Kidney (tissue), 14 donors: Measurements from ENCODE around the gene WWOX. TPM values are rescaled to one million over a fixed set of nuclear protein-coding genes. Genes with fewer than 3 reads are reported as not detected.
A peak's percentile ranks its signal among the peaks of the same experiment; 100 is the strongest.

Source experiments
- DNase-seq, 5 donors: peaks; one replicate each; pipeline ENCODE4 v3.0.0-alpha.2; 2013 to 2020
- FAIRE-seq: peaks from 2 replicates; lab custom pipeline; 2012; peaks lifted over from hg19 to GRCh38; lab: Jason Lieb, UNC
- H3K27ac ChIP-seq, 2 donors: one replicate each; pipeline ENCODE4 v1.7.0; 2013; ENCODE audit warnings: low read depth in 2 of 2, low read length in 2 of 2, inconsistent platforms in 1 of 2
- H3K27me3 ChIP-seq: one replicate; pipeline ENCODE4 v1.7.1; 2013; ENCODE audit warnings: low read length, inconsistent platforms; ENCODE audit not compliant: control insufficient read depth, insufficient read depth
- H3K36me3 ChIP-seq, 3 donors: one replicate each; pipeline versions ENCODE4 v1.7.0 to v1.7.1; 2013; ENCODE audit warnings: low read length in 3 of 3, control low read depth in 1 of 3, inconsistent platforms in 1 of 3; ENCODE audit not compliant: insufficient read depth in 3 of 3, control insufficient read depth in 2 of 3
- H3K4me1 ChIP-seq, 3 donors: one replicate each; pipeline versions ENCODE4 v1.7.0 to v1.7.1; 2013; ENCODE audit warnings: low read length in 3 of 3, inconsistent platforms in 1 of 3, low read depth in 1 of 3; ENCODE audit not compliant: control insufficient read depth in 2 of 3, insufficient read depth in 2 of 3
- H3K4me3 ChIP-seq, 3 donors: one replicate each; pipeline versions ENCODE4 v1.7.0 to v1.8.1; 2013; ENCODE audit warnings: low read length in 3 of 3, control low read depth in 1 of 3, inconsistent platforms in 1 of 3
- H3K9ac ChIP-seq, 3 donors: one replicate each; pipeline versions ENCODE4 v1.7.0 to v1.7.1; 2013; ENCODE audit warnings: low read length in 3 of 3, control low read depth in 1 of 3, inconsistent platforms in 1 of 3
- H3K9me3 ChIP-seq, 3 donors: one replicate each; pipeline versions ENCODE4 v1.7.0 to v1.7.1; 2013; ENCODE audit warnings: low read length in 3 of 3, control low read depth in 1 of 3, inconsistent platforms in 1 of 3; ENCODE audit not compliant: control insufficient read depth in 2 of 3, insufficient read depth in 1 of 3
- CTCF ChIP-seq: IDR thresholded peaks from 3 replicates; pipeline ENCODE4 v1.5.1; 2012; ENCODE audit warnings: mild to moderate bottlenecking, moderate library complexity, borderline replicate concordance; ENCODE audit not compliant: insufficient read depth; ENCODE audit errors: extremely low read depth
- intact Hi-C: fragments of 100-400 bp; cut with DNase I; formaldehyde crosslinking; loops from one replicate; pipeline ENCODE4 v1.11.1; 2022
- polyA plus RNA-seq: library from polyadenylated mRNA; stranded (reverse); fragments of 350-450 nt; fragmentation: Illumina TruSeq; extraction: RNeasy Lipid Tissue Mini Kit (QIAGEN cat#74804); gene quantifications from one replicate; pipeline ENCODE4 v1.2.3, GENCODE V29; 2014; ENCODE audit warnings: low read depth, low replicate concordance; ENCODE audit not compliant: insufficient read depth
- total RNA-seq: library from RNA; stranded (reverse); fragmentation: NEBNext Ultra II Directional; extraction: Animal tissue kit (Norgen Biotek cat#: 25700); gene quantifications from one replicate; pipeline ENCODE4 v1.2.1, GENCODE V29; 2021
- donor health status: control.
- donor health status: control.
- donor health status: control.
- donor health status: control.
- donor health status: control.
- donor health status: DM: yes; HTN: yes; CAD: no.
- donor health status: Normal renal cell carcinoma (clear cell type).

The WWOX gene
- total and polyA plus RNA-seq, 2 donors from 2014 or later: 22.5 to 30.3 TPM

GRCh38 chr16:78620291-78620690 lies 520.8 kb downstream of the WWOX start:
- no peaks in the 10 kb centered on the region for H3K36me3 ChIP-seq
- TF ChIP-seq CTCF: no peak
- H3K27me3 ChIP-seq: no peaks in the 10 kb centered on the region
- H3K27ac ChIP-seq: no peak overlapping the region
- H3K4me3 ChIP-seq: no peak overlapping the region
- no peak overlapping the region for H3K9ac ChIP-seq
- intact Hi-C loops: no loop called here
- DNase-seq (no peak), FAIRE-seq (no peak)
- no peaks in the 10 kb centered on the region for H3K9me3 ChIP-seq
- no peaks in the 10 kb centered on the region for H3K4me1 ChIP-seq

DNA sequence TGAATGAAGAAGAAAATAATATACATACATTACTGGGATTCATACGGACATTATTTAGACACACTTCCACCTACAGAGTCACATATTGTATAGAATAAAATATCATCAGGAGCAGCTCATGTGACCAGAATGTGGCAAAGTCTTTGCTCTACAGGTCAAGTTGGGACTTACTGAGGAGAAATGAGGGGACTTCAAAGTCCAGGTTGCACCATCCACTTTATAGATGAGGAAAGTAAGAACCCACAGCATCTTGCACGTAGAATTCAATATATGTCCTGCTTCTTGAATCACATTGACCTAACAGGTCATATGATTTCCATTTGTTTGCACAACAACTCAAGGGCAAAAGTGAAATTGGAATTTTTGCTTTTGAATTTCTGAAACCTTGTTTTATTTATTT lies 524.3 kb downstream of the WWOX start:
- DNase-seq: no peak
- FAIRE-seq: no peak
- Histone ChIP-seq H3K36me3 (no peaks in the 10 kb centered on the region), H3K4me1 (no peaks in the 10 kb centered on the region), H3K27me3 (no peaks in the 10 kb centered on the region), H3K9ac (no peak overlapping the region), H3K4me3 (no peak overlapping the region), H3K9me3 (no peaks in the 10 kb centered on the region), H3K27ac (no peak overlapping the region)
- no peak for TF ChIP-seq CTCF
- intact Hi-C loops: no loop called here

DNA sequence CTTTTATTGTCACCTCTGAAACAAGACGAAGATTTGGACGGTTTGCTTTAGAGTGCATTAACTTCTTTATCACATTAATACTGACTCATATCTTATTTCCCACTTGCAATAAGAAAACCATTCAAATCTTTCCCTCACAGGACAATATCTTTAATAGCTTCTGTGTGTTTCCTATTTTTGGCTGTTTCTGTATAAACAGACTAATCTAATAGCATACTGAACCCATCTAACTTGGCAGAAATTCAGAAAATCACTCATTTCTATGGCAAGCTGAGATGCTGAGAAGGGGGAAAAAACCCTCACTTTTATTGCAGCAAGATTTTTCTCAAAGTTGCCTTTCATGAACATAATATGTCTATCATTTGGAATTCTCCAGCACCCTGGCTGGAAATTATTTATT lies 524.9 kb downstream of the WWOX start:
- no peak overlapping the region for H3K27ac ChIP-seq
- intact Hi-C loops: no loop called here
- DNase-seq: peak in 1 of 5 donors; percentile 13
- H3K36me3 ChIP-seq: no peaks in the 10 kb centered on the region
- TF ChIP-seq CTCF: no peak
- H3K27me3 ChIP-seq: no peaks in the 10 kb centered on the region
- no peak overlapping the region for H3K4me3 ChIP-seq
- H3K9ac ChIP-seq: no peak overlapping the region
- H3K9me3 ChIP-seq: no peaks in the 10 kb centered on the region
- FAIRE-seq: no peak
- H3K4me1 ChIP-seq: no peaks in the 10 kb centered on the region

GRCh38 chr16:78628461-78629045 lies 529.1 kb downstream of the WWOX start:
- Histone ChIP-seq H3K4me3 (no peak overlapping the region), H3K27me3 (no peaks in the 10 kb centered on the region), H3K9me3 (peaks cover 0 to 4% (median 0%) of the 10 kb centered on the region in 3 donors), H3K9ac (no peak overlapping the region), H3K36me3 (no peaks in the 10 kb centered on the region), H3K4me1 (no peaks in the 10 kb centered on the region), H3K27ac (no peak overlapping the region)
- FAIRE-seq: no peak
- intact Hi-C loops: no loop called here
- no peak for TF ChIP-seq CTCF
- DNase-seq: peak in 3 of 5 donors; percentile 25 to 59 (median 37)
